ENCODE data around the gene CCDC33.

CCDC33 gene

GRCh38 chr15:74208901-74209559 is 27.1 kb upstream of the CCDC33 start (continued):
- TF ChIP-seq PRDM10 (tag by site-specific recombination; IDR thresholded peaks at IDR 0.05), result peak; percentile 73
- peak; percentile 14; the same call in 1 of the 2 replicates for TF ChIP-seq EGR2 (tag by site-specific recombination; IDR thresholded peaks at IDR 0.05; ENCODE audit: low read depth)
- TF ChIP-seq ZNF37A (tag by site-specific recombination; IDR thresholded peaks at IDR 0.05), result no peak
- 0 out of 2 replicates have a peak, but pooled peaks have one; percentile 14 for TF ChIP-seq KLF16 (tag by site-specific recombination; IDR thresholded peaks at IDR 0.05)
- TF ChIP-seq ZNF335 (tag by site-specific recombination; conservative IDR thresholded peaks at IDR 0.05), result peak; percentile 18; the same call in 1 of the 2 replicates
- TF ChIP-seq ZEB2 (tag by site-specific recombination; IDR thresholded peaks at IDR 0.05), result peak; percentile 47
- peak; percentile 99 for TF ChIP-seq GLIS1 (tag by site-specific recombination; IDR thresholded peaks at IDR 0.05)
- peak; percentile 75 for TF ChIP-seq ZNF10 (tag by site-specific recombination; IDR thresholded peaks at IDR 0.05)
- TF ChIP-seq ZXDB (tag by site-specific recombination; IDR thresholded peaks at IDR 0.05), result peak; percentile 87
- TF ChIP-seq PATZ1 (tag by site-specific recombination; IDR thresholded peaks at IDR 0.05), result peak; percentile 85
- TF ChIP-seq ZNF394 (tag by site-specific recombination; IDR thresholded peaks at IDR 0.05; ENCODE audit: borderline replicate concordance), result peak; percentile 67; the same call in 1 of the 2 replicates
- TF ChIP-seq ZNF121 (tag by site-specific recombination; IDR thresholded peaks at IDR 0.05), result no peak
- no peak for TF ChIP-seq ZNF621 (tag by site-specific recombination; IDR thresholded peaks at IDR 0.05)
- TF ChIP-seq ZNF391 (tag by site-specific recombination; IDR thresholded peaks at IDR 0.05; ENCODE audit: borderline replicate concordance, low read depth), result no peak
- no peak for TF ChIP-seq KLF7 (tag by site-specific recombination; IDR thresholded peaks at IDR 0.05; ENCODE audit: borderline replicate concordance)

GRCh38 chr15:74209560-74209958 is 26.6 kb upstream of the CCDC33 start:
- TF ChIP-seq ZNF133 (tag by site-specific recombination; IDR thresholded peaks at IDR 0.05), result no peak
- TF ChIP-seq CTCF (tag by site-specific recombination; IDR thresholded peaks at IDR 0.05), result peak; percentile 25; the same call in 1 of the 2 replicates
- ChIA-PET POLR2A (interaction anchor here (0.5 to 3.7 kb wide), 4 partner anchors 9 to 30 kb away, joined by 3 to 15 read pairs (median 4); no protein-coding TSS in a partner anchor), CTCF (interaction anchor here (0.5 to 1.5 kb wide), 6 partner anchors 14 to 516 kb away, joined by 3 to 4 read pairs (median 3); no protein-coding TSS in a partner anchor)
- H3K4me3 ChIP-seq (ENCODE audit: low read depth, low read length), result no peak overlapping the region
- H3K27ac ChIP-seq (ENCODE audit: extremely low read depth, low read depth, low read length), result peak overlapping the region; percentile 55
- no peaks in the 10 kb centered on the region for H3K36me3 ChIP-seq (ENCODE audit: control insufficient read depth in 2 of 2, insufficient read depth in 1 of 2, low read length in 2 of 2)
- no peaks in the 10 kb centered on the region for H3K9me3 ChIP-seq (ENCODE audit: control insufficient read depth, insufficient read depth, low read depth, low read length)
- H3K4me1 ChIP-seq (ENCODE audit: control insufficient read depth, insufficient read depth, low read length), result peaks cover 16% of the 10 kb centered on the region
